Endothelial cell of umbilical vein (primary cell): ENCODE measurements around the gene DNAH11. TPM values are rescaled to one million over a fixed set of nuclear protein-coding genes. Genes with fewer than 3 reads are reported as not detected.
A peak's percentile ranks its signal among the peaks of the same experiment; 100 is the strongest.

ENCODE experiments used
- BruUV-seq: library from RNA; stranded (reverse); fragments of 400-500 nt; replicated peaks from 2 replicates; lab custom pipeline; 2021; lab: Mats Ljungman, UMichigan
- CTCF ChIA-PET: fragments of 300-600, 350-600 bp; sonication (Branson Sonifier 250); formaldehyde crosslinking; loops from one replicate; lab custom pipeline; 2021; ENCODE audit warnings: antibody characterized with exemption, inconsistent platforms; lab: Charles Lee
- POLR2A ChIA-PET: fragments of 300-600, 350-600 bp; sonication (Branson Sonifier 250); formaldehyde crosslinking; loops from one replicate; lab custom pipeline; 2021; ENCODE audit warnings: antibody characterized with exemption, inconsistent platforms; lab: Charles Lee
- DNase-seq: peaks from one replicate; pipeline ENCODE4 v3.0.0-alpha.2; 2011; ENCODE audit warnings: low read depth, low spot score
- FAIRE-seq: peaks from 2 replicates; lab custom pipeline; 2011; peaks lifted over from hg19 to GRCh38; lab: Jason Lieb, UNC
- H2AFZ ChIP-seq: 2 replicates; pipeline ENCODE4 v1.6.0; 2012; ENCODE audit warnings: low read depth, low read length, control low read depth, inconsistent platforms
- H3K27ac ChIP-seq: 2 replicates; pipeline ENCODE4 v1.5.1; 2011; ENCODE audit warnings: low read depth, mild to moderate bottlenecking, control low read depth, low read length, moderate library complexity; ENCODE audit not compliant: insufficient read depth
- H3K27me3 ChIP-seq, 2 experiments: 2 replicates each; pipeline versions ENCODE4 v1.6.0 to v1.6.1; 2011; ENCODE audit warnings: low read length in 2 of 2, mixed read lengths in 1 of 2; ENCODE audit not compliant: control insufficient read depth in 2 of 2, insufficient read depth in 2 of 2
- H3K36me3 ChIP-seq, 2 experiments: 2 replicates in 1 of 2; 3 replicates in 1 of 2; pipeline ENCODE4 v1.5.1; 2011; ENCODE audit warnings: low read length in 2 of 2, mild to moderate bottlenecking in 1 of 2, moderate library complexity in 1 of 2; ENCODE audit not compliant: control insufficient read depth in 2 of 2, insufficient read depth in 2 of 2; ENCODE audit errors: extremely low read depth in 1 of 2
- H3K4me1 ChIP-seq: 3 replicates; pipeline ENCODE4 v1.5.1; 2011; ENCODE audit warnings: mild to moderate bottlenecking, low read length; ENCODE audit not compliant: control insufficient read depth, insufficient read depth; ENCODE audit errors: extremely low read depth
- H3K4me2 ChIP-seq: 2 replicates; pipeline ENCODE4 v1.6.1; 2011; ENCODE audit warnings: low read length, control low read depth, mixed read lengths; ENCODE audit not compliant: insufficient read depth
- H3K4me3 ChIP-seq, 3 experiments: fragments of 200-600 bp in 1 of 3; sonication (generic), shearing (Covaris generic) in 1 of 3; replicated peaks in 1 of 3; 2 replicates each; pipeline ENCODE4 v1.5.1; 2011 to 2016; ENCODE audit warnings: control low read depth in 3 of 3, low read length in 3 of 3, mild to moderate bottlenecking in 2 of 3, inconsistent platforms in 1 of 3, low read depth in 1 of 3, moderate library complexity in 1 of 3; ENCODE audit not compliant: insufficient read depth in 1 of 3
- H3K79me2 ChIP-seq: 2 replicates; pipeline ENCODE4 v1.6.0; 2012; ENCODE audit warnings: low read length, inconsistent platforms; ENCODE audit not compliant: control insufficient read depth, insufficient read depth
- H3K9ac ChIP-seq: replicated peaks from 2 replicates; pipeline ENCODE3; 2011; ENCODE audit warnings: low read length, control low read depth; ENCODE audit not compliant: insufficient read depth; ENCODE audit errors: extremely low read depth
- H3K9me1 ChIP-seq: replicated peaks from 3 replicates; pipeline ENCODE4 v1.6.0; 2011; ENCODE audit warnings: mild to moderate bottlenecking, low read length; ENCODE audit not compliant: control insufficient read depth, insufficient read depth; ENCODE audit errors: extremely low read depth
- H3K9me3 ChIP-seq: replicated peaks from 2 replicates; pipeline ENCODE4 v1.5.1; 2012; ENCODE audit warnings: low read length, inconsistent platforms; ENCODE audit not compliant: control insufficient read depth, insufficient read depth
- H4K20me1 ChIP-seq: replicated peaks from 2 replicates; pipeline ENCODE3; 2011; ENCODE audit warnings: mild to moderate bottlenecking, low read length; ENCODE audit not compliant: control insufficient read depth, insufficient read depth; ENCODE audit errors: extremely low read depth
- EZH2 ChIP-seq: IDR thresholded peaks from 2 replicates; pipeline ENCODE4 v1.6.1; 2012; ENCODE audit warnings: borderline replicate concordance, low read depth, mild to moderate bottlenecking, moderate library complexity, low read length, inconsistent platforms; ENCODE audit not compliant: severe bottlenecking
- FOS ChIP-seq: IDR thresholded peaks from 2 replicates; pipeline ENCODE4 v1.6.1; 2011; ENCODE audit warnings: mild to moderate bottlenecking, low read length, moderate library complexity, borderline replicate concordance; ENCODE audit not compliant: insufficient read depth
- GATA2 ChIP-seq: IDR thresholded peaks from 2 replicates; pipeline ENCODE4 v1.7.0; 2011; ENCODE audit warnings: low read depth, mild to moderate bottlenecking, moderate library complexity, mixed read lengths, low read length; ENCODE audit not compliant: insufficient read length, insufficient read depth
- JUN ChIP-seq: IDR thresholded peaks from 2 replicates; pipeline ENCODE4 v1.6.1; 2011; ENCODE audit warnings: borderline replicate concordance, low read depth; ENCODE audit not compliant: insufficient read length, insufficient read depth
- MAX ChIP-seq: IDR thresholded peaks from 2 replicates; pipeline ENCODE4 v1.6.1; 2011; ENCODE audit not compliant: insufficient read depth, insufficient read length
- MYC ChIP-seq: IDR thresholded peaks from one replicate; pipeline ENCODE4 v1.6.1; 2011; ENCODE audit warnings: mild to moderate bottlenecking, low read depth, low read length
- POLR2A ChIP-seq: IDR thresholded peaks from 2 replicates; pipeline ENCODE4 v1.6.1; 2012; ENCODE audit warnings: low read depth, mild to moderate bottlenecking, control low read depth, low read length
- POLR2AphosphoS5 ChIP-seq: IDR thresholded peaks from 2 replicates; pipeline ENCODE4 v1.6.1; 2012; ENCODE audit warnings: low read depth, mild to moderate bottlenecking, control low read depth, low read length, moderate library complexity; ENCODE audit not compliant: insufficient read depth
- dilution Hi-C: fragments of 300-500 bp; cut with MboI; formaldehyde crosslinking; loops from one replicate; pipeline ENCODE4 v1.15.0; 2019; ENCODE audit warnings: low sequenced_read_pairs; ENCODE audit not compliant: extremely low pct_ligation_motif_present
- intact Hi-C: fragments of 100-400 bp; cut with micrococcal nuclease; formaldehyde crosslinking; loops from one replicate; pipeline ENCODE4 v1.10.0; 2022
- polyA plus RNA-seq, 4 experiments: library from polyadenylated mRNA; depleted of rRNA in 3 of 4; stranded (reverse) in 3 of 4; unstranded in 1 of 4; fragments of >200 nt; gene quantifications; 2 replicates each; pipeline versions ENCODE4 v1.2.1 to v1.2.3, GENCODE V29; 2011 to 2012; ENCODE audit warnings: missing spikeins in 1 of 4
- total RNA-seq: library from RNA; stranded (reverse); gene quantifications from 2 replicates; pipeline ENCODE4 v1.2.3, GENCODE V29; 2021

Gene DNAH11
- total and polyA plus RNA-seq, 2 donors (not counting 3 experiments of a cell fraction or from before 2014, with no cell fraction given), result 0.69 to 0.91 TPM

GRCh38 chr7:21538936-21539495, 3.8 kb upstream of the DNAH11 start:
- ChIA-PET CTCF (no interaction called here), POLR2A (no interaction called here)
- no peak for TF ChIP-seq GATA2
- no peaks in the 10 kb centered on the region for H3K9me3 ChIP-seq
- no peaks in the 10 kb centered on the region for H4K20me1 ChIP-seq
- H3K27ac ChIP-seq, result no peak overlapping the region
- dilution Hi-C loops, result no loop called here
- H3K9ac ChIP-seq, result no peak overlapping the region
- H3K4me3 ChIP-seq, result no peak overlapping the region
- H3K79me2 ChIP-seq, result no peaks in the 10 kb centered on the region
- FAIRE-seq (no peak), DNase-seq (no peak)
- no peaks in the 10 kb centered on the region for H3K36me3 ChIP-seq
- H2AFZ ChIP-seq, result no peak overlapping the region
- peaks cover 15 to 24% of the 10 kb centered on the region in 2 experiments for H3K27me3 ChIP-seq
- H3K9me1 ChIP-seq, result no peaks in the 10 kb centered on the region
- no peak overlapping the region for H3K4me2 ChIP-seq
- BruUV-seq, result no TSS peak
- intact Hi-C loops, result no loop called here
- H3K4me1 ChIP-seq, result peaks cover 11% of the 10 kb centered on the region

- no peak overlapping the region for H3K9ac ChIP-seq
- H3K4me2 ChIP-seq, result peak overlapping the region; percentile 93
- H3K79me2 ChIP-seq, result no peaks in the 10 kb centered on the region
- no TSS peak for BruUV-seq
- DNase-seq (peak; percentile 23), FAIRE-seq (peak; percentile 68)
- H3K9me3 ChIP-seq, result no peaks in the 10 kb centered on the region
- peaks cover 13% of the 10 kb centered on the region for H3K4me1 ChIP-seq
- dilution Hi-C loops, result no loop called here
- H3K9me1 ChIP-seq, result no peaks in the 10 kb centered on the region
- peak overlapping the region; percentile 98 for H2AFZ ChIP-seq
- intact Hi-C loops, result loop anchor here (5.0 to 10.0 kb wide), 2 partner anchors 74 to 461 kb away; no protein-coding TSS in a partner anchor
- ChIA-PET POLR2A (no interaction called here), CTCF (no interaction called here)
- no peaks in the 10 kb centered on the region for H4K20me1 ChIP-seq
- H3K27ac ChIP-seq, result no peak overlapping the region
- TF ChIP-seq POLR2A (no peak), MYC (no peak), MAX (no peak), EZH2 (no peak), FOS (no peak), JUN (no peak), POLR2AphosphoS5 (no peak)
- H3K27me3 ChIP-seq, result peaks cover 22 to 41% of the 10 kb centered on the region in 2 experiments
- H3K4me3 ChIP-seq, result peak overlapping the region; percentile 43 to 56 (median 54)
- H3K36me3 ChIP-seq, result no peaks in the 10 kb centered on the region
These were observed 876 bp downstream of the DNAH11 start for GRCh38 chr7:21543528-21544302.
